Vagina (tissue), 2 donors: Measurements from ENCODE around the gene EHMT1. TPM values are rescaled to one million over a fixed set of nuclear protein-coding genes. Genes with fewer than 3 reads are reported as not detected.

ENCODE experiments used
- DNase-seq, 2 donors: peaks; one replicate each; pipeline ENCODE4 v3.0.0-alpha.2; 2017; ENCODE audit errors: extremely low spot score in 2 of 2
- H3K27ac ChIP-seq: fragments of 200-600 bp; sonication (generic); one replicate; pipeline ENCODE4 v1.5.1; 2019
- H3K27me3 ChIP-seq: fragments of 200-600 bp; sonication (generic); one replicate; pipeline ENCODE4 v1.5.1; 2019
- H3K36me3 ChIP-seq, 2 donors: fragments of 200-600 bp; sonication (generic); one replicate each; pipeline ENCODE4 v1.5.1; 2017 to 2019
- H3K4me1 ChIP-seq: fragments of 200-600 bp; sonication (generic); one replicate; pipeline ENCODE4 v1.5.1; 2019
- H3K4me3 ChIP-seq, 2 donors: fragments of 200-600 bp; sonication (generic); 1 replicate in 1 of 2; 2 replicates in 1 of 2; pipeline ENCODE4 v1.5.1; 2016 to 2019
- H3K9me3 ChIP-seq: fragments of 200-600 bp; sonication (generic); one replicate; pipeline ENCODE4 v1.5.1; 2019
- CTCF ChIP-seq, 3 experiments: fragments of 450-650 bp in 2 of 3; fragments of 200-600 bp in 1 of 3; sonication (generic) in 1 of 3; IDR thresholded peaks; one replicate each; pipeline ENCODE4 v1.5.1; 2017 to 2019; ENCODE audit warnings: antibody characterized with exemption in 3 of 3, mild to moderate bottlenecking in 2 of 3, moderate library complexity in 2 of 3
- POLR2A ChIP-seq, 2 donors: fragments of 450-650 bp; IDR thresholded peaks; one replicate each; pipeline ENCODE4 v1.6.1; 2017; ENCODE audit warnings: antibody characterized with exemption in 2 of 2, mild to moderate bottlenecking in 2 of 2, moderate library complexity in 2 of 2
- POLR2AphosphoS5 ChIP-seq, 2 donors: sonication (generic); formaldehyde crosslinking; IDR thresholded peaks; one replicate each; pipeline ENCODE4 v1.9.0; 2017; ENCODE audit warnings: antibody characterized with exemption in 2 of 2, mild to moderate bottlenecking in 2 of 2, low read depth in 1 of 2; ENCODE audit not compliant: insufficient read depth in 1 of 2
- intact Hi-C: fragments of 100-400 bp; cut with DNase I; formaldehyde crosslinking; loops from one replicate; pipeline ENCODE4 v1.15.1; 2023
- total RNA-seq: library from RNA; depleted of rRNA; stranded (reverse); fragments of >200 nt; gene quantifications from one replicate; pipeline ENCODE4 v1.2.3, GENCODE V29; 2016

EHMT1 gene
- total RNA-seq, 1 donor from 2014 or later: 65.8 TPM

- Histone ChIP-seq H3K27ac (no peak overlapping the region), H3K9me3 (no peaks in the 10 kb centered on the region), H3K4me3 (no peak overlapping the region), H3K4me1 (no peaks in the 10 kb centered on the region), H3K27me3 (no peaks in the 10 kb centered on the region), H3K36me3 (peaks cover 0 to 5% of the 10 kb centered on the region in 2 donors)
- DNase-seq: no peak
- TF ChIP-seq POLR2AphosphoS5 (IDR thresholded peaks at IDR 0.05; ENCODE audit: insufficient read depth in 1 of 2, low read depth in 1 of 2) (no peak), CTCF (IDR thresholded peaks at IDR 0.05) (no peak), POLR2A (IDR thresholded peaks at IDR 0.05) (no peak)
- intact Hi-C loops: loop anchor here (2.0 kb wide), 1 partner anchor 74 kb away; no protein-coding TSS in a partner anchor
Observed at GRCh38 chr9:137650779-137651178, 32.0 kb downstream of the EHMT1 start.

GRCh38 chr9:137656416-137656815, 37.6 kb downstream of the EHMT1 start:
- no peaks in the 10 kb centered on the region for H3K27me3 ChIP-seq
- TF ChIP-seq POLR2A (IDR thresholded peaks at IDR 0.05): no peak
- no peak for TF ChIP-seq CTCF (IDR thresholded peaks at IDR 0.05)
- no peak for TF ChIP-seq POLR2AphosphoS5 (IDR thresholded peaks at IDR 0.05; ENCODE audit: insufficient read depth in 1 of 2, low read depth in 1 of 2)
- H3K27ac ChIP-seq: no peak overlapping the region
- DNase-seq: no peak
- H3K9me3 ChIP-seq: no peaks in the 10 kb centered on the region
- H3K4me1 ChIP-seq: peaks cover 14% of the 10 kb centered on the region
- intact Hi-C loops: no loop called here
- no peak overlapping the region for H3K4me3 ChIP-seq
- H3K36me3 ChIP-seq: no peaks in the 10 kb centered on the region

- intact Hi-C loops: no loop called here
- TF ChIP-seq CTCF (IDR thresholded peaks at IDR 0.05) (no peak), POLR2AphosphoS5 (IDR thresholded peaks at IDR 0.05; ENCODE audit: insufficient read depth in 1 of 2, low read depth in 1 of 2) (no peak), POLR2A (IDR thresholded peaks at IDR 0.05) (no peak)
- no peak for DNase-seq
Observed at GRCh38 chr9:137657606-137658005, 38.8 kb downstream of the EHMT1 start.

GRCh38 chr9:137658781-137659180, 40.0 kb downstream of the EHMT1 start:
- Histone ChIP-seq H3K9me3 (no peaks in the 10 kb centered on the region), H3K27me3 (no peaks in the 10 kb centered on the region), H3K36me3 (no peaks in the 10 kb centered on the region), H3K4me3 (no peak overlapping the region), H3K4me1 (peaks cover 14% of the 10 kb centered on the region), H3K27ac (no peak overlapping the region)
- intact Hi-C loops: no loop called here
- no peak for DNase-seq
- TF ChIP-seq POLR2A (IDR thresholded peaks at IDR 0.05) (no peak), CTCF (IDR thresholded peaks at IDR 0.05) (no peak), POLR2AphosphoS5 (IDR thresholded peaks at IDR 0.05; ENCODE audit: insufficient read depth in 1 of 2, low read depth in 1 of 2) (no peak)

More at GRCh38 chr9:137657606-137658005, 38.8 kb downstream of the EHMT1 start:
- Histone ChIP-seq H3K4me1 (peaks cover 14% of the 10 kb centered on the region), H3K4me3 (no peak overlapping the region), H3K27ac (no peak overlapping the region), H3K9me3 (no peaks in the 10 kb centered on the region), H3K36me3 (no peaks in the 10 kb centered on the region), H3K27me3 (no peaks in the 10 kb centered on the region)

GRCh38 chr9:137660144-137660543, 41.3 kb downstream of the EHMT1 start:
- no peaks in the 10 kb centered on the region for H3K9me3 ChIP-seq
- H3K36me3 ChIP-seq: no peaks in the 10 kb centered on the region
- no peaks in the 10 kb centered on the region for H3K27me3 ChIP-seq
- TF ChIP-seq POLR2A (IDR thresholded peaks at IDR 0.05): no peak
- no peak for TF ChIP-seq CTCF (IDR thresholded peaks at IDR 0.05)
- TF ChIP-seq POLR2AphosphoS5 (IDR thresholded peaks at IDR 0.05; ENCODE audit: insufficient read depth in 1 of 2, low read depth in 1 of 2): no peak
- DNase-seq: no peak
- no peak overlapping the region for H3K4me3 ChIP-seq
- no peak overlapping the region for H3K27ac ChIP-seq
- intact Hi-C loops: no loop called here
- H3K4me1 ChIP-seq: peaks cover 14% of the 10 kb centered on the region
